ENCODE data around the gene SEMA4C.

Gene SEMA4C

DNA sequence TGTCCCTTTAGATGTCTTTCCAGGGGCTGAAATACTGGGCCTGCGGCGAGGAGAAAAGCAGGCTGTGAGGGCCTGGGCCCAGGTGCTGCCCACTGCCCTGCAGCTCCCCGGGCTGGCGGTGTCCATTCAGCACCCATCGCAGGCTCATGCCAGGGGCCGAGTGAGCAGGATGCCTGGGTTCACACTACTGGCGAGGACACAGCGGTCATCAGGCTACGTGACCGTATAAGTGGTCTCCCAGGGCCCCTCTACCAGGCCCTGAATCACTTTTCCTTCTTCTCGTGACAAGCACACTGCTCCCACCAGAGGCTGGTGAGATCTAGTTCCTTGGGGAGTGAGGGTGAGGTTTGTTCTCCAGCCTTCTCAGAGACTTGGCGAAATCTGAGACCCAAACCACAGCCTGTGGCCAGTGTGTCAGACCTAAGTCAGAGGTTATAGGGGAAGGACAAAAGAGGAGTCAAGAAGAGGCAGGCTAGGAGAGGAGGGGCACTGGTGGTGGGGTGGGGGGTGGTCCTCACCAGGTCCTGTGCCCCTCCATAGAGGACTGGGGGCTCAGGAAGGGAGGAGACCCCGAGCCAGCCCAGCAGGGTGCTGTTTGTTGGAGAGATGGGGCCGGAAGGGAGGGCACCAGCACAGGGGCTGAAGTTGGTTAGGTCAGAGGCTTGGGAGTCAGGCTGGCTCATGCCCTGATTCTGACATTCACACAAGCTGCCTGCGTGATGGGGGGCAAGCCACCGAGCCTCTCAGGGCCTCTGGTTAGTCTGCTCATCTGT, 6.6 kb upstream of the SEMA4C start:
- TF ChIP-seq CTCF (IDR thresholded peaks at IDR 0.05; ENCODE audit: low read depth, low read length, missing control alignments) = no peak
- no peak for DNase-seq (ENCODE audit: extremely low read depth, low read depth)
- no peak overlapping the region for H3K4me3 ChIP-seq (replicated peaks; ENCODE audit: low read depth, low read length)

GRCh38 chr2:96875498-96876268, 5.8 kb upstream of the SEMA4C start:
- no peak overlapping the region for H3K4me3 ChIP-seq (replicated peaks; ENCODE audit: low read depth, low read length)
- DNase-seq (ENCODE audit: extremely low read depth, low read depth) = no peak
- TF ChIP-seq CTCF (IDR thresholded peaks at IDR 0.05; ENCODE audit: low read depth, low read length, missing control alignments) = no peak

DNA sequence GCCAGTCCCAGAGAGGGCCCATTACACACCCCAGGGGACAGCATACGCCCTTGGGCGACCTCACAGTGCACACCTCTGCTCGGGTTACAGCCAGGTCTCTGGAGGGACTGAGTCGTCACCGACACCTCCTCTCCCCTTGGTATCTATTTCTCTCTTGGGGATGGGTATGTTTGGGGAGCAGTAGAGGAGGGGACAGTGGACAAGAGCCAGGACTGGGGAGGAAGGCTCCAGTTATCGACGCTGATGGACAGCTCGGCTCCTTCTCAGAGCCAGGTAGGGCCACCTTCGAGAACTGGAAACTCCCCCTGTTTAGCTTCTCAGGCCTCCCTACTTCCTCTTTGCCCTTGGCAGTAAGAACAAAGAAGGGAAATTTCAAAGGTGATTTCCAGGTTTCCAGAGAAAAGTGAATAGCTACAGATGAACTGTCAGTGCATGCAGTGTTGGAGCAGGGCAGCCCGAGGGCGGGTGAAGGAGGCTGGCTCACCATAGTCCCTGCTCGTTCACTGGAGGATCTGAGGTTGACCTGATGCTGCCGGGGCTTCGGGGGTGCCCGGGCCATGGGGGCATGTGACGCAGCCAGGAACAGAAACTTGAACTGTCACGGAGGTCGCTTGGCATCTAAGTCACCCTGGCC, 4.4 kb upstream of the SEMA4C start:
- DNase-seq (ENCODE audit: extremely low read depth, low read depth) = no peak
- H3K4me3 ChIP-seq (replicated peaks; ENCODE audit: low read depth, low read length) = no peak overlapping the region
- TF ChIP-seq CTCF (IDR thresholded peaks at IDR 0.05; ENCODE audit: low read depth, low read length, missing control alignments) = no peak

DNA sequence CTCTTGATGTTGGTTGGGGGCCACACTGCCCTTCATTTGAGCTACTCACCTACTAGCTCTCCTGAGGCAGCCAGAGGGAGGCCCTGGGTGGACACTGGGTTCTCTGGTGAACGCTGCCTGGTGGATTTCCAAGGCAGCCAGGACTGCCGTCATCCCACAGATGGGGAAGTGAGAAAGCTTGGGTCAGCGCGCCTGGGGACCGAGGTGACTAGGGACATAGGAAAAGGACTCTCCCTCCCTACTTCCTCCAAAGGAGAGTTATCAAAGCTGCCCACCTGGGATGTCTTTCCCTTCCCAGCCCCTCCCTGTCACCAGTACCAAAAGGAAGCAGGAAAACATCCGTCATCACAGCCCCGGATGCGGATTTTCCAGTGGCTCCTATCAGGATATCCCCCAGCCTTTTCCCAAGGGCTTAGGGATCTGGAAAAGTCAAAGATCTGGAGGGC, 3.8 kb upstream of the SEMA4C start:
- no peak overlapping the region for H3K4me3 ChIP-seq (replicated peaks; ENCODE audit: low read depth, low read length)
- DNase-seq (ENCODE audit: extremely low read depth, low read depth) = no peak
- no peak for TF ChIP-seq CTCF (IDR thresholded peaks at IDR 0.05; ENCODE audit: low read depth, low read length, missing control alignments)

DNA sequence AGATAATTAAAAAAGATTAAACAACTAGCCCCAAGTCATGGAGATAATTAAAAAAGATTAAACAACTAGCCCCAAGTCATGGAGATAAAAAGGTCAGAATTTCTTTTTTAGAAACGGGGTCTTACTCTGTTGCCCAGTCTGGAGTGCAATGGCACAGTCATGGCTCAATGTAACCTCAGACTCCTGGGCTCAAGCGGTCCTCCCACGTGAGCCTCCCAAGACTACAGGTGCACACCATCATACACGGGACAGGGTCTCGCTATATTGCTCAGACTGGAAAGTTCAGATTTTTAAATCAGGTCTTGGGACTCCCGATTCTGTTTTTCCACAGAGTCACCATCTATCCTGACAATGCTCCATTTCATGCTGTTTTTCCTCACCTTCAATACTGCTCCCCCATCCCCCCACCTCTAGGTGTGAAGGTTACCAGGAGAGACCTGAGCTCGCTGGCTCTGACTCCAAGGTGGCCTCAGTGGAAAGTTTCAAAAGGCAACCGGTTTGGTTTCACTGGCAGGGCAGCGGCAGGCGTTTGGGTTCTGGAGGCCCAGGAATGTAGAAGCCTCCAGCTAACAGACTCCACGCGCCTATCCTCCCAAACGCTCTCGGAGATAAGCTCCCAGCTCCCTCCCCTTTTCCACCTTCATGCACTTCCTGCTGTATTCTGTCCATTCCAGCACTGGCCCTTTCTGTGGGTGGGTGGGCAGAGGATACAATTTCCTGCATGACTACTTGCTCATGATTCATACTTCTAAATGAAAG, 2.9 kb upstream of the SEMA4C start:
- no peak overlapping the region for H3K4me3 ChIP-seq (replicated peaks; ENCODE audit: low read depth, low read length)
- no peak for DNase-seq (ENCODE audit: extremely low read depth, low read depth)
- no peak for TF ChIP-seq CTCF (IDR thresholded peaks at IDR 0.05; ENCODE audit: low read depth, low read length, missing control alignments)

GRCh38 chr2:96870626-96871255, 861 bp upstream of the SEMA4C start:
- H3K4me3 ChIP-seq (replicated peaks; ENCODE audit: low read depth, low read length) = peak overlapping the region; percentile 68
- DNase-seq (ENCODE audit: extremely low read depth, low read depth) = no peak
- TF ChIP-seq CTCF (IDR thresholded peaks at IDR 0.05; ENCODE audit: low read depth, low read length, missing control alignments) = no peak

Data from HFF-Myc (cell line).